MM.1S (cell line): ENCODE results near the gene PTPN20.

Experiments
- DNase-seq: peaks from one replicate; pipeline ENCODE4 v3.0.0-alpha.2; 2015
- H2AFZ ChIP-seq: fragments of 300-600 bp; sonication (generic); 2 replicates; pipeline ENCODE4 v1.6.0; 2016; ENCODE audit warnings: antibody characterized with exemption, low read length
- H3F3A ChIP-seq: fragments of 300-600 bp; sonication (generic); 2 replicates; pipeline ENCODE4 v1.6.1; 2016; ENCODE audit warnings: mild to moderate bottlenecking, antibody characterized with exemption, low read length, moderate library complexity, mixed read lengths; ENCODE audit not compliant: insufficient read depth
- H3K27ac ChIP-seq: fragments of 300-600 bp; sonication (generic); 2 replicates; pipeline ENCODE4 v1.5.1; 2016; ENCODE audit warnings: mild to moderate bottlenecking, low read length
- H3K27me3 ChIP-seq: fragments of 300-600 bp; sonication (generic); replicated peaks from 2 replicates; pipeline ENCODE4 v1.6.0; 2016; ENCODE audit warnings: low read length; ENCODE audit not compliant: insufficient read depth
- H3K36me3 ChIP-seq: fragments of 300-600 bp; sonication (generic); replicated peaks from 2 replicates; pipeline ENCODE4 v1.6.1; 2016; ENCODE audit warnings: mild to moderate bottlenecking, low read length, mixed read lengths; ENCODE audit not compliant: insufficient read depth
- H3K4me1 ChIP-seq: fragments of 300-600 bp; sonication (generic); 2 replicates; pipeline ENCODE4 v1.6.1; 2016; ENCODE audit warnings: low read length, mixed read lengths
- H3K4me2 ChIP-seq: fragments of 300-600 bp; sonication (generic); 2 replicates; pipeline ENCODE4 v1.6.0; 2016; ENCODE audit warnings: low read depth, low read length
- H3K4me3 ChIP-seq: fragments of 300-600 bp; sonication (generic); 2 replicates; pipeline ENCODE4 v1.5.1; 2016; ENCODE audit warnings: low read length, mixed read lengths
- H3K79me2 ChIP-seq: fragments of 300-600 bp; sonication (generic); 2 replicates; pipeline ENCODE4 v1.6.1; 2016; ENCODE audit warnings: mixed run types, low read length, mixed read lengths
- H3K9ac ChIP-seq: fragments of 300-600 bp; sonication (generic); 2 replicates; pipeline ENCODE4 v1.6.1; 2016; ENCODE audit warnings: low read length, mixed read lengths
- H3K9me2 ChIP-seq: fragments of 300-600 bp; sonication (generic); replicated peaks from 2 replicates; pipeline ENCODE4 v1.6.1; 2016; ENCODE audit warnings: mild to moderate bottlenecking, low read length, mixed read lengths; ENCODE audit not compliant: insufficient read depth
- H3K9me3 ChIP-seq: fragments of 300-600 bp; sonication (generic); replicated peaks from 2 replicates; pipeline ENCODE4 v1.6.1; 2016; ENCODE audit warnings: mild to moderate bottlenecking, low read length, mixed read lengths; ENCODE audit not compliant: insufficient read depth
- H4K20me1 ChIP-seq: fragments of 300-600 bp; sonication (generic); 2 replicates; pipeline ENCODE4 v1.6.1; 2016; ENCODE audit warnings: mild to moderate bottlenecking, low read length, moderate library complexity, mixed read lengths; ENCODE audit not compliant: insufficient read depth
- EZH2 ChIP-seq: fragments of 300-600 bp; sonication (generic); optimal IDR thresholded peaks from 2 replicates; pipeline ENCODE3; 2017; ENCODE audit warnings: low read depth, mild to moderate bottlenecking, antibody characterized with exemption, low read length, mixed read lengths
- EZH2phosphoT487 ChIP-seq: fragments of 300-600 bp; sonication (generic); IDR thresholded peaks from 2 replicates; pipeline ENCODE4 v1.6.1; 2018; ENCODE audit warnings: antibody characterized with exemption, low read length
- TF ChIP-seq, protein P1 (sequence below): fragments of 300-600 bp; sonication (generic); IDR thresholded peaks from 2 replicates; pipeline ENCODE4 v1.5.1; 2016; ENCODE audit warnings: antibody characterized with exemption, low read length, mixed read lengths

Gene PTPN20

GRCh38 chr10:47020471-47020870, 109.2 kb downstream of the PTPN20 start:
- no peak overlapping the region for H3K4me2 ChIP-seq
- H3K9me3 ChIP-seq: no peaks in the 10 kb centered on the region
- no peak overlapping the region for H2AFZ ChIP-seq

GRCh38 chr10:47021850-47022249, 110.6 kb downstream of the PTPN20 start:
- Histone ChIP-seq H3K4me1 (no peaks in the 10 kb centered on the region), H3K27ac (no peak overlapping the region), H3K9me3 (no peaks in the 10 kb centered on the region), H4K20me1 (no peaks in the 10 kb centered on the region), H3K27me3 (no peaks in the 10 kb centered on the region), H3K9me2 (no peaks in the 10 kb centered on the region), H3K4me3 (no peak overlapping the region), H3K4me2 (no peak overlapping the region), H3F3A (no peaks in the 10 kb centered on the region), H2AFZ (no peak overlapping the region), H3K9ac (no peak overlapping the region), H3K36me3 (no peaks in the 10 kb centered on the region), H3K79me2 (no peaks in the 10 kb centered on the region)
- no peak for DNase-seq
- TF ChIP-seq EZH2phosphoT487: no peak
- TF ChIP-seq, protein P1, sequence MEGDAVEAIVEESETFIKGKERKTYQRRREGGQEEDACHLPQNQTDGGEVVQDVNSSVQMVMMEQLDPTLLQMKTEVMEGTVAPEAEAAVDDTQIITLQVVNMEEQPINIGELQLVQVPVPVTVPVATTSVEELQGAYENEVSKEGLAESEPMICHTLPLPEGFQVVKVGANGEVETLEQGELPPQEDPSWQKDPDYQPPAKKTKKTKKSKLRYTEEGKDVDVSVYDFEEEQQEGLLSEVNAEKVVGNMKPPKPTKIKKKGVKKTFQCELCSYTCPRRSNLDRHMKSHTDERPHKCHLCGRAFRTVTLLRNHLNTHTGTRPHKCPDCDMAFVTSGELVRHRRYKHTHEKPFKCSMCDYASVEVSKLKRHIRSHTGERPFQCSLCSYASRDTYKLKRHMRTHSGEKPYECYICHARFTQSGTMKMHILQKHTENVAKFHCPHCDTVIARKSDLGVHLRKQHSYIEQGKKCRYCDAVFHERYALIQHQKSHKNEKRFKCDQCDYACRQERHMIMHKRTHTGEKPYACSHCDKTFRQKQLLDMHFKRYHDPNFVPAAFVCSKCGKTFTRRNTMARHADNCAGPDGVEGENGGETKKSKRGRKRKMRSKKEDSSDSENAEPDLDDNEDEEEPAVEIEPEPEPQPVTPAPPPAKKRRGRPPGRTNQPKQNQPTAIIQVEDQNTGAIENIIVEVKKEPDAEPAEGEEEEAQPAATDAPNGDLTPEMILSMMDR: peak; percentile 30

More at GRCh38 chr10:47020471-47020870, 109.2 kb downstream of the PTPN20 start:
- no peak overlapping the region for H3K27ac ChIP-seq
- no peak for DNase-seq
- H3K9ac ChIP-seq: no peak overlapping the region
- H3K36me3 ChIP-seq: no peaks in the 10 kb centered on the region
- H3K4me1 ChIP-seq: no peaks in the 10 kb centered on the region
- H3F3A ChIP-seq: no peaks in the 10 kb centered on the region
- H3K79me2 ChIP-seq: no peaks in the 10 kb centered on the region
- TF ChIP-seq EZH2phosphoT487 (no peak), EZH2 (no peak)
- TF ChIP-seq, protein P1: no peak
- no peaks in the 10 kb centered on the region for H3K9me2 ChIP-seq
- H4K20me1 ChIP-seq: no peaks in the 10 kb centered on the region
- no peaks in the 10 kb centered on the region for H3K27me3 ChIP-seq
- no peak overlapping the region for H3K4me3 ChIP-seq

DNA sequence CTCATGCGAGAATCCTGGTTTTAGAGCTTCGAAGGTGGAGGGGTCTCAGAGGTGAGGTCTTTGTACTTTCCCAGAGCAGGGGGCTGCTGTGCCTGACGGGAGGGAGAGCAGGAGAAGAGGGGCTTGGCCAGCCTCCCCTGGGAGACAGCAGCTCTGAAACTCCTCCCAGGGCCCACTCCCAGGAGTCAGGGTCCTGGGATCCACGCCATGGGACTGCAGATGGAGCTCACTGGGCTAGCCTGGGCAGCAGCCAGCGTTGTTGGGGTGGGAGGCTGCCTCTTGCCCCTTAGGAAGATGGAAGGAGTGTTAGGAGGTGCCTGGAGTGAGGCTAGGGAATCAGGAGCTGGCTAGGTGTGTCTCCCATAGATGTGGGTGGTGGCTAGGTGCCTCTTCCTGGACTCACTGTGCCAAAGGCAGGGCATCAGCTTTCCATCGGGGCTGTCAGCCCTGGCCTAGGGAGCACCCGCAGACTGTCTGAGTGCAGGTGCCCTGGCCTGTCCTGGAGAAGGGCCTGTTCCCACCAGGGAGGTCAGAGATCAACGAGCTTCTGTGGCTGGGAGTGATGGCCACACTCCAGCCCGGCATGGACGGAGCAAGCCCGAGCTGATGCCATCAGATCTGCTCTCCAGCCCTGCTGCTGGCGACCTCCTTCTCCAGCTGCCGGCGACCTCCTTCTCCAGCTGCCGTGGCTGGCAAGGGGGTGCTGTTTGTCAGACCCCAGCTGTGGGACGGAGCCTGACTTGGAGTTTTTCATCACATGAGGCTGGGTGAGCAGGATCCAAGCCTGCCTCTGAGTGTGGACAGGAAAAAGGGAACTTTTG, 111.3 kb downstream of the PTPN20 start:
- no peaks in the 10 kb centered on the region for H3K27me3 ChIP-seq
- H4K20me1 ChIP-seq: no peaks in the 10 kb centered on the region
- no peaks in the 10 kb centered on the region for H3K4me1 ChIP-seq
- no peaks in the 10 kb centered on the region for H3K9me3 ChIP-seq
- H3K4me2 ChIP-seq: no peak overlapping the region
- no peak overlapping the region for H2AFZ ChIP-seq
- no peaks in the 10 kb centered on the region for H3K9me2 ChIP-seq
- no peak overlapping the region for H3K4me3 ChIP-seq
- DNase-seq: no peak
- H3K9ac ChIP-seq: no peak overlapping the region
- TF ChIP-seq EZH2phosphoT487 (no peak), EZH2 (no peak)
- TF ChIP-seq, protein P1: no peak
- H3F3A ChIP-seq: no peaks in the 10 kb centered on the region
- H3K36me3 ChIP-seq: no peaks in the 10 kb centered on the region
- no peaks in the 10 kb centered on the region for H3K79me2 ChIP-seq
- H3K27ac ChIP-seq: no peak overlapping the region
